ENCODE results near the gene C16orf74. TPM values are rescaled to one million over a fixed set of nuclear protein-coding genes. Genes with fewer than 3 reads are reported as not detected.
A peak's percentile ranks its signal among the peaks of the same experiment; 100 is the strongest.

The C16orf74 gene
- polyA plus RNA-seq, 1 donor from 2014 or later, result 39.7 TPM

DNA sequence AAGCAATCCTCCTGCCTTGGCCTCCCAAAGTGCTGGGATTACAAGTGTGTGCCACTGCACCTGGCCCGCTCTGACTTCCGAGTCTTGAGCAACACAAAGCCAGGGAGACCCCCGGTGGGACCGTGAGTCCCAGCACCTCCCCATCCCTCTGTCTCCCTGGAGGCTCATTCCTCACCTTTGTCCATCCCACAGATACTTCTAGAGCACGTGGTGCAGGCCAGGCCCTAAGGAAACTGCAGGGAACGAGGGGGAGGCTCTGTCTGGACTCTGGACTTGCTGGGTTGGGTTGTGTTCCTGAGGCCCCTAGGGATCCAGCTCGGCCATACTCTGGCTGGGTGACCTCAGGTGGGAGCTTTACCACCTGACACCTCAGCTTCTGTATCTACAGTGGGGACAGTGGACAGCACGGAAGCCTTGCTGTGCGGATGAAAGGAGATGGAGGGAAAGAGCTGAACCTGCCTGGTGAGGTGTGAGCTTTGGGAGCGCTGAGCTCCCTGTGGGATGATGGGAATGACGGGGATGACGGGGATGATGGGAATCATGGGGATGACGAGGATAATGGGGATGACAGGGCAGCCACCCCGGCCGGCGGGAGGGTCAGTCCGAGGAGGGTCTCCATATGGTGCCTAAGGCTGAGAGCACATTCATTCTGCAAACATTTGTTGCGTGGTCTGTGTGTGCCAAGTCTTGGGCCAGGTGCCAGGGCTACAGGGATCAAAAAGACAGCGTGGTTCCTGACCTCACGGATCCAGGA, 26.6 kb downstream of the C16orf74 start:
- Mint-ChIP-seq H3K27me3 (no peaks in the 10 kb centered on the region), H3K27ac (peak overlapping the region in 1 of 3 donors; percentile 26), H3K36me3 (peaks cover 10% of the 10 kb centered on the region)

GRCh38 chr16:85722128-85722893, 28.6 kb downstream of the C16orf74 start:
- H3K4me1 Mint-ChIP-seq, result peaks cover 7 to 13% (median 9%) of the 10 kb centered on the region in 3 donors
- peaks cover 8% of the 10 kb centered on the region for H3K36me3 Mint-ChIP-seq
- no peaks in the 10 kb centered on the region for H3K9me3 Mint-ChIP-seq
- H3K27ac Mint-ChIP-seq, result no peak overlapping the region
- no peak overlapping the region for H3K4me3 Mint-ChIP-seq
- no peaks in the 10 kb centered on the region for H3K27me3 Mint-ChIP-seq

More for the DNA sequence above, 26.6 kb downstream of the C16orf74 start:
- H3K4me3 Mint-ChIP-seq, result no peak overlapping the region
- H3K9me3 Mint-ChIP-seq, result no peaks in the 10 kb centered on the region
- H3K4me1 Mint-ChIP-seq, result no peaks in the 10 kb centered on the region

- H3K4me1 Mint-ChIP-seq, result peaks cover 7 to 13% (median 11%) of the 10 kb centered on the region in 3 donors
- peaks cover 2% of the 10 kb centered on the region for H3K36me3 Mint-ChIP-seq
- no peaks in the 10 kb centered on the region for H3K27me3 Mint-ChIP-seq
- no peaks in the 10 kb centered on the region for H3K9me3 Mint-ChIP-seq
- no peak overlapping the region for H3K4me3 Mint-ChIP-seq
- H3K27ac Mint-ChIP-seq, result no peak overlapping the region
These were observed 30.6 kb downstream of the C16orf74 start for GRCh38 chr16:85720302-85720637.

GRCh38 chr16:85719605-85720301, 31.1 kb downstream of the C16orf74 start:
- peak overlapping the region in 1 of 3 donors; percentile 59 for H3K27ac Mint-ChIP-seq
- H3K27me3 Mint-ChIP-seq, result no peaks in the 10 kb centered on the region
- peaks cover 7 to 13% (median 11%) of the 10 kb centered on the region in 3 donors for H3K4me1 Mint-ChIP-seq
- H3K4me3 Mint-ChIP-seq, result no peak overlapping the region
- peaks cover 2% of the 10 kb centered on the region for H3K36me3 Mint-ChIP-seq
- no peaks in the 10 kb centered on the region for H3K9me3 Mint-ChIP-seq

- Mint-ChIP-seq H3K27ac (peak overlapping the region in 1 of 3 donors; percentile 34), H3K9me3 (no peaks in the 10 kb centered on the region)
These were observed 32.2 kb downstream of the C16orf74 start for GRCh38 chr16:85718682-85719081.

GRCh38 chr16:85718153-85718477, 32.8 kb downstream of the C16orf74 start:
- H3K4me1 Mint-ChIP-seq, result peaks cover 7 to 13% (median 11%) of the 10 kb centered on the region in 3 donors
- peaks cover 2% of the 10 kb centered on the region for H3K36me3 Mint-ChIP-seq
- H3K27ac Mint-ChIP-seq, result peak overlapping the region in 2 of 3 donors; percentile 34 to 67
- H3K27me3 Mint-ChIP-seq, result no peaks in the 10 kb centered on the region
- H3K4me3 Mint-ChIP-seq, result no peak overlapping the region
- H3K9me3 Mint-ChIP-seq, result no peaks in the 10 kb centered on the region

More at GRCh38 chr16:85718682-85719081, 32.2 kb downstream of the C16orf74 start:
- Mint-ChIP-seq H3K4me3 (peak overlapping the region in 1 of 4 donors; percentile 50), H3K4me1 (peaks cover 7 to 13% (median 11%) of the 10 kb centered on the region in 3 donors), H3K36me3 (peaks cover 2% of the 10 kb centered on the region), H3K27me3 (no peaks in the 10 kb centered on the region)

DNA sequence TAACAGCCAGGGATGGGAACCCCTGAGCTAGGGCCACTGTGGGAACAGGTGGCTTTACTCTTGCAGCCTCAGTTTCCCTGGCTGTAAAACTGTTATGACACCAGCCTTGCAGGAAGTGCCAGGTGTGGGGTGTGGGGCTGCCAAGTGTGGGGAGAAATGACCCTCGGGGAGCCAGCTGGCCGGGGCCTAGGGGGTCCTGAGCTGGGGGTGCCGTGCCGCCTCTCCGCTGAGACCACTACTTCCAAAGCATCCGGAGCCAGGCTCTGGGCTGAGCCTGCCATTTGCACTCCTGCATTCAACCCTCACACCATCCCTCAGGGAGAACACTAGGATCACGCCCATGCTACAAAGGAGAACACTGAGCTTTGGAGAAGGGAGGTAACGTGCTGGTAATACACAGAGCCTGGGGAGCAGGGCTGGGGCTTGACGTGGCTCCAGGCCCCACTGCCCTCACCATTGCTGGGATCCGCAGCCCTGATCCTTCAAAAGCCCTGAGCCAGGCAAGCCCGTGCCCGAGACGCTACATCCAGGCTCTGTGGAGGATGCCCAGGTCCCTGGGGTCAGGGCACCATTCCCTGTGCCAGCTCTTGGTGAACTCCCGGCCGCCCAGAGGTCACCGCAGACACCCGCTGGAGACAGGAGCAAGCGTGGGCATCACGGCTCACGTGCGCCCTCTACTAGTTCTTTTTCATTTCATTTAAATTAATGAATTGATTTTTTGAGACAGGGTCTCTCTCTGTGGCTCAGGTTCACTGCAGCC, 33.3 kb downstream of the C16orf74 start:
- H3K36me3 Mint-ChIP-seq, result peaks cover 2% of the 10 kb centered on the region
- peak overlapping the region in 1 of 3 donors; percentile 67 for H3K27ac Mint-ChIP-seq
- H3K4me1 Mint-ChIP-seq, result peaks cover 7 to 13% (median 11%) of the 10 kb centered on the region in 3 donors
- no peak overlapping the region for H3K4me3 Mint-ChIP-seq
- H3K27me3 Mint-ChIP-seq, result no peaks in the 10 kb centered on the region
- H3K9me3 Mint-ChIP-seq, result no peaks in the 10 kb centered on the region

- Mint-ChIP-seq H3K9me3 (peaks cover 0 to 4% (median 4%) of the 10 kb centered on the region in 3 donors), H3K36me3 (no peaks in the 10 kb centered on the region), H3K27ac (no peak overlapping the region), H3K27me3 (no peaks in the 10 kb centered on the region), H3K4me3 (peak overlapping the region in 1 of 4 donors; percentile 22), H3K4me1 (peaks cover 7 to 13% (median 11%) of the 10 kb centered on the region in 3 donors)
These were observed 34.2 kb downstream of the C16orf74 start for GRCh38 chr16:85716680-85717038.

DNA sequence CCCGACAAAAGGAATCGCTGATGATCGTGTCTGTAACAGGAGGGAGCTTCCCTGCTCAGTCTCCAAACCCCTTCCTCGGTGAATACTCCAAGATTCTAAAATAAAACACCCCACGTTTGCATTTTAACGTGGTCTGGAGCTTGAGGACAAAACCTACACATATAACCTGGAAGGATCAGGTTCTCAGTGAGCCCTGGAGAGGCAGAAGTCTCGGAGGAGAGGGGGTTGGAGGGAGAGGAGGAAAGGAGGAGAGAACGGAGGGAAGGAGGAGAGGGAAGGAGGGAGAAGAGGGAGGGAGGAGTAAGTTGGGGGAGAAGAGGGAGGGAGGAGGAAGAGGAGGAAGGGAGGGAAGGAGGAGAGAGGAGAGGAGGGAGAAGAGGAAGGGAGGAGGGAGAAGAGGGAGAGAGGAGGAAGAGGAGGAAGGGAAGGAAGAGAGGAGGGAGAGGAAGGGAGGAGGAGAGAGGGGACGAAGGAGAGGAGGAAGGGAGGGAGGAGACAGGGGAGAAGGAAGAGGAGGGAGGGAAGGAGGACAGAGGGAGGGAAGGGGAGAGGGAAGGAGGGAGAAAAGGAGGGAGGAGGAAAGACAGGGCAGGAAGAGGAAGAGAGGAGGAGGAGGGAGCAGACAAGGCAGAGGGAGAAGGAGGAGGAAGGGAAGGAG, 34.7 kb downstream of the C16orf74 start:
- Mint-ChIP-seq H3K27ac (peak overlapping the region in 1 of 3 donors; percentile 47), H3K36me3 (no peaks in the 10 kb centered on the region), H3K27me3 (no peaks in the 10 kb centered on the region), H3K9me3 (peaks cover 0 to 4% (median 4%) of the 10 kb centered on the region in 3 donors), H3K4me1 (peaks cover 7 to 13% (median 11%) of the 10 kb centered on the region in 3 donors), H3K4me3 (peak overlapping the region in 2 of 4 donors; percentile 17 to 22)

- H3K9me3 Mint-ChIP-seq, result peaks cover 0 to 4% (median 4%) of the 10 kb centered on the region in 3 donors
- H3K27ac Mint-ChIP-seq, result peak overlapping the region in 1 of 3 donors; percentile 47
- H3K4me3 Mint-ChIP-seq, result peak overlapping the region in 1 of 4 donors; percentile 28
These were observed 35.5 kb downstream of the C16orf74 start for GRCh38 chr16:85715169-85716021.

DNA sequence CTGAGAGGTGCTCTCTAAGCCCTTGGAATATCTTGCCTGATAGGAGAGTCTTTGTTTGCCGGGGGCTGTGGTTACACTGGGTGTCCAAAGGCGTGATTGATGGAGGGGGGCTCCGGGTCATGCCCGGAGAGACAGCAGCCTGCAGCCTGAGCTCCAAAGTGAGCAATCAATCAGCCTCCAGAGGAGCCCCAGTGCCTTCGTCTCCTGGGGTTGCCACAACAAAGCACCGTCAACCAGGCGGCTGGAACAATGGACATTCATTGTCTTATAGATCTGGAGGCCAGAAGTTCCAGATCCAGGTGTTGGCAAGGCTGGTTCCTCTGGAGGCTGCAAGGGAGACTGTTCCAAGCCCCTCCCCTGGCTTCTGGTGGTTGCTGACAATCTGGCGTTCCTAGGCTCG, 38.1 kb downstream of the C16orf74 start:
- peaks cover 2% of the 10 kb centered on the region for H3K36me3 Mint-ChIP-seq
- H3K9me3 Mint-ChIP-seq, result peaks cover 0 to 4% (median 4%) of the 10 kb centered on the region in 3 donors
- peaks cover under 1 to 4% (median 2%) of the 10 kb centered on the region in 3 donors for H3K4me1 Mint-ChIP-seq
- H3K27ac Mint-ChIP-seq, result no peak overlapping the region
- H3K27me3 Mint-ChIP-seq, result no peaks in the 10 kb centered on the region
- H3K4me3 Mint-ChIP-seq, result no peak overlapping the region

More at GRCh38 chr16:85715169-85716021, 35.5 kb downstream of the C16orf74 start:
- Mint-ChIP-seq H3K4me1 (peaks cover 7 to 13% (median 11%) of the 10 kb centered on the region in 3 donors), H3K27me3 (no peaks in the 10 kb centered on the region), H3K36me3 (peaks cover 2% of the 10 kb centered on the region)

DNA sequence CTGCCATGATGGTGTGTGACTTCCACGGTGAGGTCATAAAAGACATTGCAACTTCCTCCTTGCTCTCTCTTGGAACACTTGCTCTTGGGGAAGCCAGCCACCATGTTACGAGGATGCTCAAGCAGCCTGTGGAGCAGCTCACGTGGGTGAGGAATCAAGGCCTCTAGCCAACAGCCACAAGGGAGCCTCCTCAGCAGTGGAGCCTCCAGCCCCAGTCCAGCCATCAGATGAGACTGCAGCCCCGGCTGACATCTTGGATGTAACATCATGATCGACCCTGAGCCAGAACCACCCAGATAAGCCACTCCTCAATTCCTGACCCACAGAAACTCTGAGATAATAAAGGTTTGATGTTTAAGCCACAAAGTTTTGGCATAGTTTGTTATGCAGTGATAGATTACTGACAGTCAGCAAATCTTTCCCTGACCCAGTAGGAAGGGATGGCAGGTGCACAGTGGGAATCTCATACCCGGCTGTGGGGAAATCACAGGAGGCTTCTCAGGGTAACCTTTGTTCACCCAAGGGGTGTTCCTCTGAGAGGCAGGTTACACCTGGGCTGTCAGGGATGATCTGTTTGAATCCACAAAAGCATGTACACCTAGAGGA, 38.8 kb downstream of the C16orf74 start:
- peaks cover 0 to 4% (median 4%) of the 10 kb centered on the region in 3 donors for H3K9me3 Mint-ChIP-seq
- H3K27ac Mint-ChIP-seq, result no peak overlapping the region
- peaks cover 0 to 2% (median 0%) of the 10 kb centered on the region in 3 donors for H3K4me1 Mint-ChIP-seq
- H3K4me3 Mint-ChIP-seq, result no peak overlapping the region
- peaks cover 2% of the 10 kb centered on the region for H3K36me3 Mint-ChIP-seq
- no peaks in the 10 kb centered on the region for H3K27me3 Mint-ChIP-seq

- peaks cover 2 to 4% (median 4%) of the 10 kb centered on the region in 3 donors for H3K9me3 Mint-ChIP-seq
- H3K4me1 Mint-ChIP-seq, result peaks cover 0 to 2% (median 0%) of the 10 kb centered on the region in 3 donors
- H3K27me3 Mint-ChIP-seq, result no peaks in the 10 kb centered on the region
- H3K36me3 Mint-ChIP-seq, result peaks cover 2% of the 10 kb centered on the region
- no peak overlapping the region for H3K27ac Mint-ChIP-seq
- peak overlapping the region in 1 of 4 donors; percentile 18 for H3K4me3 Mint-ChIP-seq
These were observed 40.2 kb downstream of the C16orf74 start for GRCh38 chr16:85710732-85711131.
